Esophagus squamous epithelium (tissue), 5 donors: ENCODE results near the gene ARHGAP25. TPM values are rescaled to one million over a fixed set of nuclear protein-coding genes. Genes with fewer than 3 reads are reported as not detected.
A peak's percentile ranks its signal among the peaks of the same experiment; 100 is the strongest.

ENCODE experiments used
- DNase-seq: peaks from one replicate; lab custom pipeline; 2025; lab: John Stamatoyannopoulos, UW
- H3K27ac ChIP-seq, 4 donors: fragments of 200-600 bp; sonication (generic); one replicate each; pipeline ENCODE4 v1.5.1; 2016 to 2019; ENCODE audit warnings: mild to moderate bottlenecking in 1 of 4
- H3K27me3 ChIP-seq, 4 donors: fragments of 200-600 bp; sonication (generic); 1 replicate in 3 of 4; 2 replicates in 1 of 4; pipeline versions ENCODE4 v1.5.1 to v1.6.0; 2017 to 2021; ENCODE audit warnings: antibody characterized with exemption in 1 of 4
- H3K36me3 ChIP-seq, 3 donors: fragments of 200-600 bp; sonication (generic); one replicate each; pipeline ENCODE4 v1.5.1; 2016 to 2019
- H3K4me1 ChIP-seq, 3 donors: fragments of 200-600 bp; sonication (generic); one replicate each; pipeline ENCODE4 v1.5.1; 2017 to 2019
- H3K4me3 ChIP-seq, 4 donors: fragments of 200-600 bp; sonication (generic); 1 replicate in 3 of 4; 2 replicates in 1 of 4; pipeline ENCODE4 v1.5.1; 2016 to 2019; ENCODE audit warnings: mild to moderate bottlenecking in 2 of 4, moderate library complexity in 1 of 4
- H3K9me3 ChIP-seq, 3 donors: fragments of 200-600 bp; sonication (generic); one replicate each; pipeline ENCODE4 v1.5.1; 2016 to 2019
- CTCF ChIP-seq, 6 experiments: fragments of 450-650 bp in 4 of 6; fragments of 200-600 bp in 2 of 6; sonication (generic) in 2 of 6; IDR thresholded peaks; one replicate each; pipeline ENCODE4 v1.5.1; 2016 to 2019; ENCODE audit warnings: antibody characterized with exemption in 6 of 6, mild to moderate bottlenecking in 4 of 6, moderate library complexity in 4 of 6
- POLR2A ChIP-seq, 4 donors: fragments of 450-650 bp; IDR thresholded peaks; one replicate each; pipeline ENCODE4 v1.6.1; 2017; ENCODE audit warnings: antibody characterized with exemption in 4 of 4, mild to moderate bottlenecking in 4 of 4, moderate library complexity in 3 of 4
- WGBS, 2 donors: methylation state at CpG; one replicate each; pipeline ENCODE4 v1.1.5; 2018; 5-methylcytosine and 5-hydroxymethylcytosine counted together
- intact Hi-C: fragments of 100-400 bp; cut with DNase I; formaldehyde crosslinking; loops from one replicate; pipeline ENCODE4 v1.15.0; 2022
- total RNA-seq, 4 donors: library from RNA; depleted of rRNA; stranded (reverse); fragments of >200 nt; gene quantifications; one replicate each; pipeline ENCODE4 v1.1.0, GENCODE V29; 2016
- donor health status: DM: yes; HTN: yes; CAD: no.

ARHGAP25 gene
- total RNA-seq, 4 donors from 2014 or later, result 3.2 to 9.0 (median 5.5) TPM

GRCh38 chr2:68771211-68771751 lies 36.7 kb downstream of the ARHGAP25 start:
- Histone ChIP-seq H3K36me3 (no peaks in the 10 kb centered on the region), H3K27ac (peak overlapping the region; percentile 2 to 78 (median 72)), H3K4me1 (peaks cover 5 to 69% (median 18%) of the 10 kb centered on the region in 3 donors), H3K9me3 (no peaks in the 10 kb centered on the region), H3K27me3 (no peaks in the 10 kb centered on the region), H3K4me3 (no peak overlapping the region)
- TF ChIP-seq CTCF (IDR thresholded peaks at IDR 0.05) (no peak), POLR2A (IDR thresholded peaks at IDR 0.05) (no peak)
- 41 to 56% methylated on average over 3 of the region's 3 CpGs for WGBS, 2 donors
- intact Hi-C loops, result loop anchor here (10.0 kb wide), 1 partner anchor 64 kb away; no protein-coding TSS in a partner anchor
- DNase-seq, result no peak

DNA sequence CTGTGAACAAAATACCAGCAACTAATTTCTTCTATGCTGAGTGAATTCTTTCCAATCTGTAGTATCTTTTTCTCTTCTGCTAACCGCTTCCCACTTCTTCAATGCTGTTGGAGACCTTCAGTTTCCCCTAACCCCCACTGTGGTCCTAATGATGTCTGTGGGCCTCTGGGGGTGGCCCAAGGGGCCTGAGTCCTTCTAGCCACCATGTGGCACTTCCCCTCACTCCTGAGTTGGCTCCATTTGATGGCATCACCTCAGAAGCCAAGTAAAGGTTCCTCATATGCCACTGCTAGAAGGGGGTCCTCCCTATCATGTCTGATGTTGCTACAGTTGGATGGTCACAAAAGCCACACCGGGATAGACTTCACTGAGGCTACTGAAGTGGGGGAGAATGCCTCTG lies 37.5 kb downstream of the ARHGAP25 start:
- 78 to 92% methylated on average over 2 of the region's 2 CpGs for WGBS, 2 donors
- intact Hi-C loops, result loop anchor here (10.0 kb wide), 1 partner anchor 63 kb away; no protein-coding TSS in a partner anchor

DNA sequence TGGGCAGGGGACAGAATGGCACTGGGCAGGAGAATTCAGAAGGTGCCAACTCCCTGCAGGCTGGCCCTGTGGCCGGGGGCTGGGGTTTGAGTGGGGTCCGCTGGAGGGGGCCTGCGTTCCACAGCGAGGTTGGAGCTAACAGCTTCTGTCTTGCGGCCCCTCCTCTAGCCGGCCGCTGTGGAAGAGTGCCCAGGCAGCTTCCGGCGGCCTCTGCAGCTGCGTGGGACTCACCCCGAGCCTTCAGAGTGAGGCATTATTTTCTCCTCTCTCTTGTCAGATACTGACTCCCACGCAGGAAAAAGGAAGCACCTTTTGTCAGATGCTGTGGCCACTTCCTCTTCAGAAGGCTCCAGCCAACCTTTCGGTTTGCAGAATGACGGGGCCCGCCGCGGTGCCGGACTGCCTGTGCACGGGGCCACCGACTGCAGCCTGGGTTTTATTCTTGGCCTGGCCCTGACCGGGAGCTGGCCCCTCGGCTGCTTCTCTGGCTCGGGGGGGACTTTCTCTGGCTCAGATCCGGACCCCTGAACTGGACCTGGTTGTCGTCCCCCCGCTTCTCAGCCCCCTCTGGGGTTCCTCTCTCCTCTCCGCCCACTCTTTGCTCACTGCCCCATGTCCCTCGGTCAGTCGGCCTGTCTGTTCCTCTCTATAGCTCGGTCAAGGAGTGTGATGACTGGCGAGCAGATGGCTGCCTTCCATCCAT lies 40.1 kb downstream of the ARHGAP25 start:
- Histone ChIP-seq H3K27ac (peak overlapping the region; percentile 68 to 91 (median 78)), H3K27me3 (no peaks in the 10 kb centered on the region), H3K36me3 (no peaks in the 10 kb centered on the region), H3K9me3 (no peaks in the 10 kb centered on the region), H3K4me1 (peaks cover 5 to 51% (median 14%) of the 10 kb centered on the region in 3 donors), H3K4me3 (peak overlapping the region; percentile 8 to 60 (median 40))
- DNase-seq, result peak; percentile 22
- 26 to 34% methylated on average over 11 to 13 of the region's 31 CpGs for WGBS, 2 donors
- TF ChIP-seq POLR2A (IDR thresholded peaks at IDR 0.05) (peak in 2 of 4 donors; percentile 43 to 77), CTCF (IDR thresholded peaks at IDR 0.05) (no peak)
- intact Hi-C loops, result loop anchor here (10.0 kb wide), 1 partner anchor 60 kb away; no protein-coding TSS in a partner anchor

More for the DNA sequence above, 37.5 kb downstream of the ARHGAP25 start:
- Histone ChIP-seq H3K4me3 (no peak overlapping the region), H3K27ac (peak overlapping the region in 3 of 4 donors; percentile 70 to 78 (median 74)), H3K9me3 (no peaks in the 10 kb centered on the region), H3K27me3 (no peaks in the 10 kb centered on the region), H3K4me1 (peaks cover 5 to 69% (median 14%) of the 10 kb centered on the region in 3 donors), H3K36me3 (no peaks in the 10 kb centered on the region)
- no peak for DNase-seq
- no peak for TF ChIP-seq POLR2A (IDR thresholded peaks at IDR 0.05)
- no peak for TF ChIP-seq CTCF (IDR thresholded peaks at IDR 0.05)

- intact Hi-C loops, result loop anchor here (10.0 kb wide), 1 partner anchor 59 kb away; no protein-coding TSS in a partner anchor
- H3K4me1 ChIP-seq, result peaks cover 5 to 45% (median 9%) of the 10 kb centered on the region in 3 donors
- H3K9me3 ChIP-seq, result no peaks in the 10 kb centered on the region
Observed at GRCh38 chr2:68775272-68775842, 40.7 kb downstream of the ARHGAP25 start.

More at GRCh38 chr2:68775272-68775842, 40.7 kb downstream of the ARHGAP25 start:
- DNase-seq, result no peak
- 58 to 62% methylated on average over 3 to 4 of the region's 13 CpGs for WGBS, 2 donors
- H3K27me3 ChIP-seq, result no peaks in the 10 kb centered on the region
- TF ChIP-seq POLR2A (IDR thresholded peaks at IDR 0.05), result no peak
- TF ChIP-seq CTCF (IDR thresholded peaks at IDR 0.05), result no peak
- H3K4me3 ChIP-seq, result peak overlapping the region; percentile 8 to 60 (median 40)
- peak overlapping the region; percentile 68 to 91 (median 78) for H3K27ac ChIP-seq
- no peaks in the 10 kb centered on the region for H3K36me3 ChIP-seq
